Measurements from ENCODE around the gene SRPK2.
"Not testable (repeated sequence)": the region's sequence is repeated elsewhere in the genome, so short reads cannot be mapped to it uniquely, and the experiment has no call there.

SRPK2 gene

DNA sequence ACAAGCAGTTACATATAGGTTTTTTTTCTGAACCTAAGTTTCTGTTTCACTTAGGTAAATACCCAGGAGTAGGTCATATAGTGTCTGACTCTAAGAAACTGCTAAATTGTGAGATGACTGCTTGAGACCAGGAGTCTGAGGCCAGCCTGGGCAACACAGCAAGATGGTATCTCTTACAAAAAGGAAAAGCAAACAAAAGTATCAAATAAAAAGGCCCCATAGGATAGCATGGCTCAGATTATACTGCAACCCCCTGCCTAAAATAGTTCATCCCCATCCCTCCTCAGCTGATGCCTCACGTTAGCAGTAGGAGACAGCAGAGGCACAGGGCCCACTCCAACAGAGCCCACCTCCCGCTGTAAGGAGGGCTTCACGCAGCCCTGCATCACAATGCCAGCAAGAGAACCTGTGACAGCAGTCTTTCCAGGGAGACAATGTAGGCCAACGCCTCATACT lies 90.3 kb downstream of the SRPK2 start:
- H3K4me3 ChIP-seq (ENCODE audit: low read depth, low read length) = no peak overlapping the region
- no peak for DNase-seq (ENCODE audit: low read depth, low spot score)
- TF ChIP-seq, protein P1, sequence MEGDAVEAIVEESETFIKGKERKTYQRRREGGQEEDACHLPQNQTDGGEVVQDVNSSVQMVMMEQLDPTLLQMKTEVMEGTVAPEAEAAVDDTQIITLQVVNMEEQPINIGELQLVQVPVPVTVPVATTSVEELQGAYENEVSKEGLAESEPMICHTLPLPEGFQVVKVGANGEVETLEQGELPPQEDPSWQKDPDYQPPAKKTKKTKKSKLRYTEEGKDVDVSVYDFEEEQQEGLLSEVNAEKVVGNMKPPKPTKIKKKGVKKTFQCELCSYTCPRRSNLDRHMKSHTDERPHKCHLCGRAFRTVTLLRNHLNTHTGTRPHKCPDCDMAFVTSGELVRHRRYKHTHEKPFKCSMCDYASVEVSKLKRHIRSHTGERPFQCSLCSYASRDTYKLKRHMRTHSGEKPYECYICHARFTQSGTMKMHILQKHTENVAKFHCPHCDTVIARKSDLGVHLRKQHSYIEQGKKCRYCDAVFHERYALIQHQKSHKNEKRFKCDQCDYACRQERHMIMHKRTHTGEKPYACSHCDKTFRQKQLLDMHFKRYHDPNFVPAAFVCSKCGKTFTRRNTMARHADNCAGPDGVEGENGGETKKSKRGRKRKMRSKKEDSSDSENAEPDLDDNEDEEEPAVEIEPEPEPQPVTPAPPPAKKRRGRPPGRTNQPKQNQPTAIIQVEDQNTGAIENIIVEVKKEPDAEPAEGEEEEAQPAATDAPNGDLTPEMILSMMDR (IDR thresholded peaks at IDR 0.05; ENCODE audit: low read depth, low read length) = no peak
- in situ Hi-C loops (cut with HindIII; ENCODE audit: low sequenced_read_pairs) = no loop called here

DNA sequence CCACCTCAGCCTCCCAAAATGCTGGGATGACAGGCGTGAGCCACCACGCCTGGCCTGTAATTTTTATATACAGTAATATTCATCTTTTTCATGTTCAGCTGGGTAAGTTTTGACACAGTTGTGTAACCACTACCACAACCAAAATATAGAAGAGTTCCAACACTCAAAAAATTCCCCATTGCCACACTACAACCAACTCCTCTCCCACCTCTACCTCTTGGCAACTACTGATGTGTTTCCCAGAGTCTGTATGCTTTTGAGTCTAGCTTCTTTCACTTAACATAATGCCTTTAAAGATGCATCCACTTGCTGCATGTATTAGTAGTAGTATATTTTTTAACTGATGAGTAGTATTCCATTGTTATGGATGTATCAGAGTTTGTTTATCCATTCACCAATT lies 90.7 kb downstream of the SRPK2 start:
- DNase-seq (ENCODE audit: low read depth, low spot score) = no peak
- TF ChIP-seq, protein P1 (IDR thresholded peaks at IDR 0.05; ENCODE audit: low read depth, low read length) = no peak
- in situ Hi-C loops (cut with HindIII; ENCODE audit: low sequenced_read_pairs) = no loop called here
- H3K4me3 ChIP-seq (ENCODE audit: low read depth, low read length) = no peak overlapping the region

DNA sequence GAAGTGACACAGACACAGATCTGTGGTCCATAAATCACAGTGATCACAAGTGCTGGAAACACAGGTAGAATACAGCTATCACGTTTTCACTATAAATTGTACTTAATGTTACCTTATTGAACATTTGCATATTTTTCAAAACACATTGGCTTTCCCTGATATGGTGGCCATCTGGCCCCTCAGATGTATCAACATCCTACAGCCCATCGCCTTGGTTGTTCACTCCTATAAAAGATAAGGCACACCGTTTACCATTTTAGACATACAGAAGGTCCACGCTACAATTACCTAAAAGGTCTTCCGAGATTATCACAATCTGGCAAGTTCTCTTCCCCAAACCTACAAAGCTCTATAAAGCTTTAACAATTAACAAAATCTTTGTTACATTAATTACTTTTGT lies 91.4 kb downstream of the SRPK2 start:
- TF ChIP-seq, protein P1 (IDR thresholded peaks at IDR 0.05; ENCODE audit: low read depth, low read length) = no peak
- DNase-seq (ENCODE audit: low read depth, low spot score) = no peak
- in situ Hi-C loops (cut with HindIII; ENCODE audit: low sequenced_read_pairs) = no loop called here
- no peak overlapping the region for H3K4me3 ChIP-seq (ENCODE audit: low read depth, low read length)

DNA sequence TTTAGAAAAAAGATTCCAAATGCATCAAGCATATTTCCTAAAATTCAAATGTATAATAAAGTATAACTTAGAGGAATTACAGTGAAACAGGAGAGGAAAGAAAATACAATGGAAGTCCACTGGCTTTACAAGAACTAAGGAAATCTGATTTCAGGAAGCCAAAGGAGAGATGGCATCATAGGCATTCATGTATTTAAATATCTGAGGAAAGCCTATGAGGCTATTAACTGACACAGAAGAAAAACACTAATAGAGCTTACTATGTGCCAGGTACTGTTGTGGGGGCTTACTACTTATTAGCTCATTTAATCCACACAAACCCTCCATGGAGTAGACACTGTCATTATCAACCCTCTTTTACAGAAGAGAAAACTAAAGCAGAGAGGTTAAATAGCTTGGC lies 92.2 kb downstream of the SRPK2 start:
- no peak for DNase-seq (ENCODE audit: low read depth, low spot score)
- TF ChIP-seq, protein P1 (IDR thresholded peaks at IDR 0.05; ENCODE audit: low read depth, low read length) = no peak
- in situ Hi-C loops (cut with HindIII; ENCODE audit: low sequenced_read_pairs) = no loop called here
- no peak overlapping the region for H3K4me3 ChIP-seq (ENCODE audit: low read depth, low read length)

DNA sequence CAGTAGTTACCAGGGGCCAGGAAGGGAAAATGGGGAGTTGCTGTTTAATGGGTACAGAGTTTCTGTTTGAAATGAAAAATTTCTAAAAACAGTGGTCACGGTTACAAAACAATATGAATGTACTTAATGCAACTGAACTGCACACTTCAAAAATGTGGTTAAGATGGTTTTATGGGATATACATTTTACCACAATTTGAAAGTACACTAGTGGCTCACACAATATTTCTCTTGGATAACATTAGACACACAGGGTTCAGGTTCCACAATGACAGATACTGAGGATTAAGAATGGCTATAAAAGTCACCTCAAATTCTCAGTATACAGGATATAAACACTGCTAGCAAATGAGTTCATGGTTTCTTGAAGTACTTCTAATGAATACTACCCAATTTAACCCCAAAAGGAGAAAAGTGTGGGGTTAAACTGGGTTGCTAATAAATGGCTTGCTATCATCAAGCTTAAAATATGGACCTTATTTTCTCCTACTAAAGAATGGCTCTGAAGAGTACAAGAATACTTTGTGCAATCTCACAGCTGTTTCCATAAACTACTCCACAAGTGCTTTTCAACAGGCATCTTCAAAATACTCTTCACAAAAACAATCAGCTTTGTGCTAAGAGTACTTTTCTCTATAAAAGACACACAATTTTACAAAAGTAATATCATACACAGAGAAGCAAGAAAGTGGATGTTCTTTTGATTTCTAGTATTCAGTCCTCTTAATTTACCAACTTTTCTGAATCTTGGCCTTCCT lies 92.9 kb downstream of the SRPK2 start:
- in situ Hi-C loops (cut with HindIII; ENCODE audit: low sequenced_read_pairs) = no loop called here
- H3K4me3 ChIP-seq (ENCODE audit: low read depth, low read length) = no peak overlapping the region
- TF ChIP-seq, protein P1 (IDR thresholded peaks at IDR 0.05; ENCODE audit: low read depth, low read length) = no peak
- no peak for DNase-seq (ENCODE audit: low read depth, low spot score)

DNA sequence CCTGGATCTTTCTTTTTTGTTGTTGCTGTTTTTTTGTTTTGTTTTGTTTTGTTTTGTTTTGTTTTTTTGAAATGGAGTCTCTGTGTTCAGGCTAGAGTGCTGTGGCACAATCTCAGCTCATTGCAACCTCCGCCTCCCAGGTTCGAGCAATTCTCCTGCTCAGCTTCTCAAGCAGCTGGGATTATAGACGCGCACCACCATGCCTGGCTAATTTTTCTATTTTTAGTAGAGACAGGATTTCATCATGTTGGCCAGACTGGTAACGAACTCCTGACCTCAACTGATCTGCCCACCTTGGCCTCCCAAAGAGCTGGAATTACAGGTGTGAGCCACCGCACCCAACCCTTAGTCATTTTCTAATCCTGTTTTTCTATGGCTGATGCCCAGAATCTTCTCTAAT lies 94.2 kb downstream of the SRPK2 start:
- in situ Hi-C loops (cut with HindIII; ENCODE audit: low sequenced_read_pairs) = not testable (repeated sequence)

DNA sequence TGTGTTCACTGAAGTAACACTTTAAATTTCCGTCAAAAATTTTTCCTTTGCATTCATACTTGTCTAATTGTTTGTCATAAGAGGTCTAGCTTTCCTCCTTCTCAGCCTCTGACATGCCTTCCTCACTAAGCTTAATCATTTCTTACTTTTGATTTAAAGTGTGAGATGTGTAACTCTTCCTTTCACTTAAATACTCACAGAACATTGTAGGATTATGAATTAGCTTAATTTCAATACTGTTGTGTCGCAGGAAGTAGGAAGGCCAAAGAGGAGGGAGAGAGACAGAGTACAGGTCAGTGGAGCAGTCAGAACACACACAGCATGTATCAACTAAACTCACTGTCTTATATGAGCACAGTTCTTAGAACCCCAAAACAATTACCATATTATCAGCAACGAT lies 99.0 kb downstream of the SRPK2 start:
- H3K4me3 ChIP-seq (ENCODE audit: low read depth, low read length) = no peak overlapping the region
- in situ Hi-C loops (cut with HindIII; ENCODE audit: low sequenced_read_pairs) = no loop called here
- DNase-seq (ENCODE audit: low read depth, low spot score) = no peak
- TF ChIP-seq, protein P1 (IDR thresholded peaks at IDR 0.05; ENCODE audit: low read depth, low read length) = no peak

More for the DNA sequence above, 94.2 kb downstream of the SRPK2 start:
- not testable (repeated sequence) for H3K4me3 ChIP-seq (ENCODE audit: low read depth, low read length); DNase-seq (ENCODE audit: low read depth, low spot score)
